ENCODE data around the gene STARD3. TPM values are rescaled to one million over a fixed set of nuclear protein-coding genes. Genes with fewer than 3 reads are reported as not detected.

STARD3 gene
- total RNA-seq, 1 donor from 2014 or later = 62.0 TPM

DNA sequence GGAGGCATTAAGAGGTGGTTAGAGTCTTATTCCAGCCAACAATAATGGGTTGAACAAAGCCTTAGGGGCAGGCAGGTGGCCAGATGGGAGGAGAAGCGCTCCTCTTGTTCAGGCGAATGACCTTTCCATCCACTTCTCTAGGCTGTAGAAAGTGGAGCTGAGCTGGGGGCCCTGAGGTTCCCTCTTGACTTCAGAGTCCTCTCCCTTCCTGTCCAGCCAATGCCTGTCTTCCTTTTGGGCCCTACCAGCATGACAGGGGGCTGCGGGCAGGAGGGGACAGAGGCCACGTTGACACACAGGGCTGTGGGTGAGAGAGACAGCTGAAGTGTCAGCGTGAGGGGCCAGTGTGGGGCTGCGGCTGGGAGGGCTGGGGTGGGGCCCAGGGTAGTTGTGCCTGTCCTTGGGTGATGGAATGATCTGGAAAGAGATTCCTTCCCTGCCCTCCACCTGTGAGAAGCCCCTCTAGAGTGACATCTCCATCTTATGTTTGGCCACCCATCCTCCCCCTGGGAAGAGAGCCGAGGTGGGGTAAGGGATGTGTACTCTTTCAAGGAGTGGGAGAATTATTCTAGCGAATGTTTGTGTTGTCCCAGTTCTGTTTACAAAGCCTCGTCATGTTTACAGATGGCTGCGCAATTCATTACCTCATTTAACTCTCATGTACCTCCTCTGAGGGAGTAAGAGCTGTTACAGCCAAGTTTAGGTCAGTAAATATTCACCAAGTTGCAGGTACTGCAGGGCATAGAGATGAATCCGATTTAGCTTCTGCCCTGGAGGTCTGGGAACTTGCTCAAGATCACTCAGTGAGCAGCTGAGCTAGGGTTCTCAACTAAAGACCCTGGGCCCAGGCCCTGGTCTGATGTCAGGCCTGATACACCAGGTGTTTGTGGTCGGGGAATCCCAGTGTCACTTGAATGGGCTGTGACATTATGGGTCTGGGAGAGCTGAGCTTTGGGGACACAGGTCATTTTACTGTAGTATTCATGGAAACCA is 66.3 kb downstream of the STARD3 start:
- no peak for DNase-seq (ENCODE audit: extremely low spot score, unreplicated experiment)
- H3K9me3 Mint-ChIP-seq = no peaks in the 10 kb centered on the region
- peaks cover 41% of the 10 kb centered on the region for H3K4me1 Mint-ChIP-seq (ENCODE audit: unreplicated experiment)
- H3K27ac Mint-ChIP-seq = peak overlapping the region; percentile 82
- peaks cover 6% of the 10 kb centered on the region for H3K36me3 Mint-ChIP-seq
- H3K27me3 Mint-ChIP-seq = no peaks in the 10 kb centered on the region
- TF ChIP-seq, protein P1, sequence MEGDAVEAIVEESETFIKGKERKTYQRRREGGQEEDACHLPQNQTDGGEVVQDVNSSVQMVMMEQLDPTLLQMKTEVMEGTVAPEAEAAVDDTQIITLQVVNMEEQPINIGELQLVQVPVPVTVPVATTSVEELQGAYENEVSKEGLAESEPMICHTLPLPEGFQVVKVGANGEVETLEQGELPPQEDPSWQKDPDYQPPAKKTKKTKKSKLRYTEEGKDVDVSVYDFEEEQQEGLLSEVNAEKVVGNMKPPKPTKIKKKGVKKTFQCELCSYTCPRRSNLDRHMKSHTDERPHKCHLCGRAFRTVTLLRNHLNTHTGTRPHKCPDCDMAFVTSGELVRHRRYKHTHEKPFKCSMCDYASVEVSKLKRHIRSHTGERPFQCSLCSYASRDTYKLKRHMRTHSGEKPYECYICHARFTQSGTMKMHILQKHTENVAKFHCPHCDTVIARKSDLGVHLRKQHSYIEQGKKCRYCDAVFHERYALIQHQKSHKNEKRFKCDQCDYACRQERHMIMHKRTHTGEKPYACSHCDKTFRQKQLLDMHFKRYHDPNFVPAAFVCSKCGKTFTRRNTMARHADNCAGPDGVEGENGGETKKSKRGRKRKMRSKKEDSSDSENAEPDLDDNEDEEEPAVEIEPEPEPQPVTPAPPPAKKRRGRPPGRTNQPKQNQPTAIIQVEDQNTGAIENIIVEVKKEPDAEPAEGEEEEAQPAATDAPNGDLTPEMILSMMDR (conservative IDR thresholded peaks at IDR 0.05) = no peak
- H3K4me3 Mint-ChIP-seq = peak overlapping the region; percentile 99

DNA sequence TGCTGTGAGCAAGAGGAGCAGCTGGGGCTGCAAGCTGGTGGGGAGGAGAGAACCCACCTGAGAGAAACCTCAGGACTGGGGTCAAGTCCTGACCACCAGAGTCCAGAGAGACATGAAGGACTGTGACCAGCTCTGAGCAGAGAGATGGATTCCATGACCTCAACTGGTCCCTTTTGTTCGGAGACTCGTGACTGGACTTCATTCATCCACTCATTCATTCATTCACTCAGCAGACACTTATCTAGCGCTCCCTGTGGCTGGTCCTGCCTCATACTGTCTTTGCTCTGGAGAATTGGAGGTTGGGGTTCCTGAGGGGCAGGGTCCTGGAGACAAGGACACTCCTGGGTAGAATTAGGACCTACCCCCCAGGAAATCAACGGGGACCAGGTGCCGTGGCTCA is 67.0 kb downstream of the STARD3 start:
- Mint-ChIP-seq H3K27me3 (no peaks in the 10 kb centered on the region), H3K4me3 (no peak overlapping the region), H3K9me3 (no peaks in the 10 kb centered on the region), H3K27ac (peak overlapping the region; percentile 82), H3K36me3 (peaks cover 6% of the 10 kb centered on the region), H3K4me1 (ENCODE audit: unreplicated experiment) (peaks cover 39% of the 10 kb centered on the region)
- TF ChIP-seq, protein P1 (conservative IDR thresholded peaks at IDR 0.05) = no peak
- DNase-seq (ENCODE audit: extremely low spot score, unreplicated experiment) = no peak

DNA sequence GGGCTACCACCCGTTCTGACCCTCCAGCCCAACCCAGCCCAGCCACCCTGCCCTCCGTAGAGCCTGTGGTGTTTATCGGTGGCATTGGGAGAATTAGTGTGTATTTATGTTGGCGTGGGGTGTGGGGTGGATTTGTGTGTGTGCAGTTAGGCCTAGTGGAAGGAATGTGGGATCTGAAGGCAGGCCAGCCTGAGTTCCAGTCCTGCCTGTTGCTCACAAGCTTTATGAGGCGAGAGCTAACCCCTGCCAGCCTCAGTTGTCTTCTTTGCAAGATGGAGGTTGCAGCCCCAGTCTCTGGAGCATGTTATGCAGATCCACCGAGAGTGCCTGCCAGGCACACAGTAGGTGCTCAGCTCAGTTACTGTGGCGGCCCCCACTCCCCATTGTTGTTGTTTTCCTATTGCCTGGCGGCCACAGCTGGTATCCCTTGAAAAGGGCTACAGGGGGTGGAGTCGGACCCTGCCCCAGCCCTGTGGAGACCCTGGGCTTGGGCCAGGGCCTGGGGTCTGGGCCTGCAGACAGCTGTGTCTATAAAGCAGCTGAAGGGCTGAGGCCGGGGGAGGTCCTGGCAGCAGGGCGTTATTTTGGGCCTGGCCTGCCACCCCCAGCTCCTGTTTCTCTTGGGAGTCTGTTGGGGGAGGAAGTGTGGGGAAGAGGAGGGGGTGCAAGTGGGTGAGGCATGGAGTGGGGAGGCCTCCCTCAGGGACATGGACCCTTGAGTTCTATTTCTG is 68.0 kb downstream of the STARD3 start:
- Mint-ChIP-seq H3K4me3 (peak overlapping the region; percentile 45), H3K27ac (peak overlapping the region; percentile 86), H3K36me3 (peaks cover 3% of the 10 kb centered on the region), H3K27me3 (no peaks in the 10 kb centered on the region), H3K4me1 (ENCODE audit: unreplicated experiment) (peaks cover 30% of the 10 kb centered on the region), H3K9me3 (no peaks in the 10 kb centered on the region)
- DNase-seq (ENCODE audit: extremely low spot score, unreplicated experiment) = no peak
- TF ChIP-seq, protein P1 (conservative IDR thresholded peaks at IDR 0.05) = peak; percentile 40

DNA sequence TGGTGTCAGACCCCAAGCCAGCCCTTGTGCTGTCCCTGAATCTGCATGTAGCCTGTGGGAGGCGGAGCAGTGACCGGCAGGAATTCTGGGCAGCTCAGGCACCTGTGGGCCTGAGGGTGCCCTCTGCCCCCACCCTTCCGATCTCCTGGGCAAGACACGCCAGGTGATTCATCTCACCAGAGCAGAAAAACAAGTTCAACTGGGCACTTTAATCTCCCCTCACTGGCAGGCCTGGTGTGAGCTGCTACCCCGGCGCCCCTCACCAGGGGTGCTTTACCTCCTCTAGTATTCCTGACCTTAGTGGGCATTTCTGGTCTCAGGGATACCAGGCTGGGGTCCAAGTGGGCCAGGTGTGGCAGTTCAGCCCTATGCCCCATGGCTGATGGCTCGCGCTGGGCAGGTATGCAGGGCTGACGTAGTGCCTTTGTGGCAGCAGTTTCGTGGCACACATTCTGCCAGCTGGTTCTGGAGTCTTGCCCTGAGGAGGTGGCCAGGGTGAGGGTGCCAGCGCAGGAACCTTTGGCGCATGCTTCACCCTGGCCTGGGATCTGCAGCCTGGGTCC is 68.9 kb downstream of the STARD3 start:
- Mint-ChIP-seq H3K4me3 (peak overlapping the region; percentile 63), H3K36me3 (peaks cover 3% of the 10 kb centered on the region), H3K27me3 (no peaks in the 10 kb centered on the region), H3K27ac (peak overlapping the region; percentile 70), H3K9me3 (no peaks in the 10 kb centered on the region), H3K4me1 (ENCODE audit: unreplicated experiment) (peaks cover 29% of the 10 kb centered on the region)
- no peak for DNase-seq (ENCODE audit: extremely low spot score, unreplicated experiment)
- TF ChIP-seq, protein P1 (conservative IDR thresholded peaks at IDR 0.05) = no peak

DNA sequence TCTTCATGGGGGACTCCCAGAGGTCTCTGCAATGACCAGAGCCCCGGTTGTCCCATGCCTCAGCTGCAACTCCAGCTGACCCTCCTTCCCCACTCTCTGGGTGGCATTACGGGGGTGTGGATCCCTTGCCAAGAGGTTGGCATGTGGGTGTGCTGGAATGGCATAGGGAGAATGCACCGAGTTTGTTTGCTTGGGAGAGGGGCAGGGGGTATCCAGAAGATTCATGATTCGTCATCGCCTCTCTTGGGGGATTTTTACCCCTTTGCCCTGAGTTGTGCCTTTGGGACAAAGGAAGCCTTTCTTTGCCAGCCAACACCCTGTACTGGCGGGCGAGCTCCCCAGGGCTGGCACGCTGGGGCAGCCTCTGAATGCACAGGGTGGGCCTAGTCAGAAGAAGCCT is 69.4 kb downstream of the STARD3 start:
- Mint-ChIP-seq H3K4me3 (no peak overlapping the region), H3K27ac (no peak overlapping the region), H3K9me3 (no peaks in the 10 kb centered on the region), H3K4me1 (ENCODE audit: unreplicated experiment) (peaks cover 24% of the 10 kb centered on the region), H3K36me3 (no peaks in the 10 kb centered on the region), H3K27me3 (no peaks in the 10 kb centered on the region)
- TF ChIP-seq, protein P1 (conservative IDR thresholded peaks at IDR 0.05) = no peak
- DNase-seq (ENCODE audit: extremely low spot score, unreplicated experiment) = no peak
